HepG2 (cell line): ENCODE measurements around the gene RFFL. TPM values are rescaled to one million over a fixed set of nuclear protein-coding genes. Genes with fewer than 3 reads are reported as not detected.
A peak's percentile ranks its signal among the peaks of the same experiment; 100 is the strongest.

Source experiments
- CHD2 ChIP-seq: IDR thresholded peaks from 2 replicates; pipeline ENCODE4 v1.6.1; 2011; ENCODE audit warnings: low read depth, low read length, improper control_type of control experiment
- DPF2 ChIP-seq: sonication (generic); formaldehyde crosslinking; IDR thresholded peaks from 2 replicates; pipeline ENCODE4 v1.4.0; 2020; ENCODE audit warnings: mild to moderate bottlenecking, low read depth, missing genetic modification reagents, borderline replicate concordance
- PAXIP1 ChIP-seq: sonication (generic); formaldehyde crosslinking; conservative IDR thresholded peaks from 2 replicates; pipeline ENCODE4 v1.4.0; 2020; ENCODE audit warnings: mild to moderate bottlenecking, missing genetic modification reagents, moderate library complexity
- RFX5 ChIP-seq: IDR thresholded peaks from 2 replicates; pipeline ENCODE4 v1.6.1; 2011; ENCODE audit warnings: low read depth, low read length, improper control_type of control experiment
- SAFB2 ChIP-seq: sonication (generic); formaldehyde crosslinking; IDR thresholded peaks from 2 replicates; pipeline ENCODE4 v1.5.1; 2020; ENCODE audit warnings: missing genetic modification reagents, low read depth, mild to moderate bottlenecking, borderline replicate concordance
- ZBTB21 ChIP-seq: sonication (generic); formaldehyde crosslinking; IDR thresholded peaks from 2 replicates; pipeline ENCODE4 v1.4.0; 2020; ENCODE audit warnings: missing genetic modification reagents
- ZNF460 ChIP-seq: sonication (generic); formaldehyde crosslinking; IDR thresholded peaks from 2 replicates; pipeline ENCODE4 v1.5.1; 2020; ENCODE audit warnings: missing genetic modification reagents, mild to moderate bottlenecking, borderline replicate concordance
- ZNF563 ChIP-seq: sonication (generic); formaldehyde crosslinking; IDR thresholded peaks from 2 replicates; pipeline ENCODE4 v1.8.0; 2022; ENCODE audit warnings: mild to moderate bottlenecking, moderate library complexity, missing genetic modification reagents
- ZNF83 ChIP-seq: sonication (generic); formaldehyde crosslinking; IDR thresholded peaks from 2 replicates; pipeline ENCODE4 v1.4.0; 2020; ENCODE audit warnings: missing genetic modification reagents, mild to moderate bottlenecking, borderline replicate concordance
- ZSCAN29 ChIP-seq: sonication (generic); formaldehyde crosslinking; conservative IDR thresholded peaks from 2 replicates; pipeline ENCODE4 v1.4.0; 2020; ENCODE audit warnings: mild to moderate bottlenecking, missing genetic modification reagents
- polyA plus RNA-seq, 8 experiments: library from polyadenylated mRNA; depleted of rRNA in 3 of 8; stranded (reverse) in 7 of 8; unstranded in 1 of 8; fragments of >200 nt; fragmentation: Illumina TruSeq in 4 of 8; extraction: Trizol in 4 of 8; gene quantifications; 2 replicates each; pipeline versions ENCODE4 v1.2.1 to v1.2.3, GENCODE V29; 2011 to 2016; ENCODE audit warnings: low read depth in 4 of 8, missing spikeins in 1 of 8, mixed read lengths in 1 of 8; ENCODE audit not compliant: insufficient read depth in 1 of 8
- total RNA-seq, 5 experiments: library from RNA; depleted of rRNA; stranded (reverse); fragments of >200 nt; fragmentation: Illumina TruSeq; extraction: Trizol; gene quantifications; 2 replicates each; pipeline ENCODE4 v1.2.3, GENCODE V29; 2016; ENCODE audit warnings: low read depth in 1 of 5
- TF ChIP-seq, protein P1 (sequence below): sonication (generic); formaldehyde crosslinking; IDR thresholded peaks from 2 replicates; pipeline ENCODE4 v1.4.0; 2020; ENCODE audit warnings: missing genetic modification reagents
- TF ChIP-seq, protein P2 (sequence below): sonication (generic); formaldehyde crosslinking; IDR thresholded peaks from 2 replicates; pipeline ENCODE4 v1.5.1; 2020; ENCODE audit warnings: mild to moderate bottlenecking, missing genetic modification reagents, borderline replicate concordance

The RFFL gene
- total and polyA plus RNA-seq, 2 of the 13 experiments (the other 11 are each of a cell fraction or from before 2014, with no cell fraction given) = 24.3 to 48.6 TPM

DNA sequence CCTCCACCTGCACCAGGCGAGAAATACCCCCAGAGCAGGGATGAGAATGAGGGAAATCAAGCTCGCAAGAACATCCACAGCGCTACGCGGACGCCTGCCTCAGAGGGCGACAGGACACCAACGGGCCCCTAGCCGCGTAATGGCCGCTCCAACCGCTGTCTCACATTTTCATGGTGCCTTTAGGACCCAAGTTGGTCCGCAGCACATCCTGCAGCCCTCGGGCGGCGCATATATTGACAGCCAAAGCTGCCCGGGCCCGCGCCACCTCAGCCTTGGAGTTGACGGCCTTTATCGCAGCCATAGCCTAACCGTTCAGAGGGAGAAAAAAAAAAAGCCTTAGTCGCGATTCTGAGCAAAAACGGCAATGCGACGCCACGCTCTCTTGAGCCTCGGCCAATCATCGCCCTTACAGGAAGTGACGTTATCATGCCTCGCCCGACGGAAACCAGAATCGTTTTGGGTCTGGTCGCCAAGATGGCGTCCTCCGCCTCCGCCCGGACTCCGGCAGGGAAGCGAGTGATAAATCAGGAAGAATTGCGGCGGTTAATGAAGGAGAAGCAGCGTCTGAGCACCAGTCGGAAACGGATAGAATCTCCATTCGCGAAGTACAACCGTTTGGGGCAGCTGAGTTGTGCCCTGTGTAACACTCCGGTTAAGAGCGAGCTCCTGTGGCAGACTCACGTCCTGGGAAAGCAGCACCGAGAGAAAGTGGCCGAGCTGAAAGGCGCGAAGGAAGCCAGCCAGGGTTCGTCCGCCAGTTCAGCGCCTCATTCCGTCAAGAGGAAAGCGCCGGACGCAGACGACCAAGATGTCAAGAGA lies 102.2 kb downstream of the RFFL start, which contains the start of the genes CCT6B and ZNF830 (continued):
- no peak for TF ChIP-seq DPF2 (CRISPR knock-in tag)
- 0 out of 2 replicates have a peak, but pooled peaks have one; percentile 21 for TF ChIP-seq ZNF563
- TF ChIP-seq CHD2 = no peak
- TF ChIP-seq RFX5 = no peak; the same call in 1 of the 2 replicates
- TF ChIP-seq, protein P1, sequence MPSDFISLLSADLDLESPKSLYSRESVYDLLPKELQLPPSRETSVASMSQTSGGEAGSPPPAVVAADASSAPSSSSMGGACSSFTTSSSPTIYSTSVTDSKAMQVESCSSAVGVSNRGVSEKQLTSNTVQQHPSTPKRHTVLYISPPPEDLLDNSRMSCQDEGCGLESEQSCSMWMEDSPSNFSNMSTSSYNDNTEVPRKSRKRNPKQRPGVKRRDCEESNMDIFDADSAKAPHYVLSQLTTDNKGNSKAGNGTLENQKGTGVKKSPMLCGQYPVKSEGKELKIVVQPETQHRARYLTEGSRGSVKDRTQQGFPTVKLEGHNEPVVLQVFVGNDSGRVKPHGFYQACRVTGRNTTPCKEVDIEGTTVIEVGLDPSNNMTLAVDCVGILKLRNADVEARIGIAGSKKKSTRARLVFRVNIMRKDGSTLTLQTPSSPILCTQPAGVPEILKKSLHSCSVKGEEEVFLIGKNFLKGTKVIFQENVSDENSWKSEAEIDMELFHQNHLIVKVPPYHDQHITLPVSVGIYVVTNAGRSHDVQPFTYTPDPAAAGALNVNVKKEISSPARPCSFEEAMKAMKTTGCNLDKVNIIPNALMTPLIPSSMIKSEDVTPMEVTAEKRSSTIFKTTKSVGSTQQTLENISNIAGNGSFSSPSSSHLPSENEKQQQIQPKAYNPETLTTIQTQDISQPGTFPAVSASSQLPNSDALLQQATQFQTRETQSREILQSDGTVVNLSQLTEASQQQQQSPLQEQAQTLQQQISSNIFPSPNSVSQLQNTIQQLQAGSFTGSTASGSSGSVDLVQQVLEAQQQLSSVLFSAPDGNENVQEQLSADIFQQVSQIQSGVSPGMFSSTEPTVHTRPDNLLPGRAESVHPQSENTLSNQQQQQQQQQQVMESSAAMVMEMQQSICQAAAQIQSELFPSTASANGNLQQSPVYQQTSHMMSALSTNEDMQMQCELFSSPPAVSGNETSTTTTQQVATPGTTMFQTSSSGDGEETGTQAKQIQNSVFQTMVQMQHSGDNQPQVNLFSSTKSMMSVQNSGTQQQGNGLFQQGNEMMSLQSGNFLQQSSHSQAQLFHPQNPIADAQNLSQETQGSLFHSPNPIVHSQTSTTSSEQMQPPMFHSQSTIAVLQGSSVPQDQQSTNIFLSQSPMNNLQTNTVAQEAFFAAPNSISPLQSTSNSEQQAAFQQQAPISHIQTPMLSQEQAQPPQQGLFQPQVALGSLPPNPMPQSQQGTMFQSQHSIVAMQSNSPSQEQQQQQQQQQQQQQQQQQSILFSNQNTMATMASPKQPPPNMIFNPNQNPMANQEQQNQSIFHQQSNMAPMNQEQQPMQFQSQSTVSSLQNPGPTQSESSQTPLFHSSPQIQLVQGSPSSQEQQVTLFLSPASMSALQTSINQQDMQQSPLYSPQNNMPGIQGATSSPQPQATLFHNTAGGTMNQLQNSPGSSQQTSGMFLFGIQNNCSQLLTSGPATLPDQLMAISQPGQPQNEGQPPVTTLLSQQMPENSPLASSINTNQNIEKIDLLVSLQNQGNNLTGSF (CRISPR knock-in tag) = peak; percentile 16; the same call in 1 of the 2 replicates
- no peak for TF ChIP-seq PAXIP1 (CRISPR knock-in tag)
- no peak for TF ChIP-seq ZBTB21
- TF ChIP-seq ZNF83 (CRISPR knock-in tag) = no peak
- TF ChIP-seq, protein P2, sequence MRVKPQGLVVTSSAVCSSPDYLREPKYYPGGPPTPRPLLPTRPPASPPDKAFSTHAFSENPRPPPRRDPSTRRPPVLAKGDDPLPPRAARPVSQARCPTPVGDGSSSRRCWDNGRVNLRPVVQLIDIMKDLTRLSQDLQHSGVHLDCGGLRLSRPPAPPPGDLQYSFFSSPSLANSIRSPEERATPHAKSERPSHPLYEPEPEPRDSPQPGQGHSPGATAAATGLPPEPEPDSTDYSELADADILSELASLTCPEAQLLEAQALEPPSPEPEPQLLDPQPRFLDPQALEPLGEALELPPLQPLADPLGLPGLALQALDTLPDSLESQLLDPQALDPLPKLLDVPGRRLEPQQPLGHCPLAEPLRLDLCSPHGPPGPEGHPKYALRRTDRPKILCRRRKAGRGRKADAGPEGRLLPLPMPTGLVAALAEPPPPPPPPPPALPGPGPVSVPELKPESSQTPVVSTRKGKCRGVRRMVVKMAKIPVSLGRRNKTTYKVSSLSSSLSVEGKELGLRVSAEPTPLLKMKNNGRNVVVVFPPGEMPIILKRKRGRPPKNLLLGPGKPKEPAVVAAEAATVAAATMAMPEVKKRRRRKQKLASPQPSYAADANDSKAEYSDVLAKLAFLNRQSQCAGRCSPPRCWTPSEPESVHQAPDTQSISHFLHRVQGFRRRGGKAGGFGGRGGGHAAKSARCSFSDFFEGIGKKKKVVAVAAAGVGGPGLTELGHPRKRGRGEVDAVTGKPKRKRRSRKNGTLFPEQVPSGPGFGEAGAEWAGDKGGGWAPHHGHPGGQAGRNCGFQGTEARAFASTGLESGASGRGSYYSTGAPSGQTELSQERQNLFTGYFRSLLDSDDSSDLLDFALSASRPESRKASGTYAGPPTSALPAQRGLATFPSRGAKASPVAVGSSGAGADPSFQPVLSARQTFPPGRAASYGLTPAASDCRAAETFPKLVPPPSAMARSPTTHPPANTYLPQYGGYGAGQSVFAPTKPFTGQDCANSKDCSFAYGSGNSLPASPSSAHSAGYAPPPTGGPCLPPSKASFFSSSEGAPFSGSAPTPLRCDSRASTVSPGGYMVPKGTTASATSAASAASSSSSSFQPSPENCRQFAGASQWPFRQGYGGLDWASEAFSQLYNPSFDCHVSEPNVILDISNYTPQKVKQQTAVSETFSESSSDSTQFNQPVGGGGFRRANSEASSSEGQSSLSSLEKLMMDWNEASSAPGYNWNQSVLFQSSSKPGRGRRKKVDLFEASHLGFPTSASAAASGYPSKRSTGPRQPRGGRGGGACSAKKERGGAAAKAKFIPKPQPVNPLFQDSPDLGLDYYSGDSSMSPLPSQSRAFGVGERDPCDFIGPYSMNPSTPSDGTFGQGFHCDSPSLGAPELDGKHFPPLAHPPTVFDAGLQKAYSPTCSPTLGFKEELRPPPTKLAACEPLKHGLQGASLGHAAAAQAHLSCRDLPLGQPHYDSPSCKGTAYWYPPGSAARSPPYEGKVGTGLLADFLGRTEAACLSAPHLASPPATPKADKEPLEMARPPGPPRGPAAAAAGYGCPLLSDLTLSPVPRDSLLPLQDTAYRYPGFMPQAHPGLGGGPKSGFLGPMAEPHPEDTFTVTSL (CRISPR knock-in tag) = no peak
- TF ChIP-seq SAFB2 (CRISPR knock-in tag) = peak; percentile 73; the same call in 1 of the 2 replicates
- no peak for TF ChIP-seq ZNF460 (CRISPR knock-in tag)
- no peak for TF ChIP-seq ZSCAN29 (CRISPR knock-in tag)
